Neural progenitor cell (in vitro differentiated cells): ENCODE results near the gene CUEDC2. TPM values are rescaled to one million over a fixed set of nuclear protein-coding genes. Genes with fewer than 3 reads are reported as not detected.

Experiments used
- DNase-seq: peaks from one replicate; pipeline ENCODE4 v3.0.0-alpha.2; 2016; ENCODE audit warnings: low spot score
- H2AFZ ChIP-seq: fragments of 200-600 bp; sonication (generic); replicated peaks from 2 replicates; pipeline ENCODE4 v1.6.1; 2016; ENCODE audit warnings: antibody characterized with exemption
- H3F3A ChIP-seq: fragments of 200-600 bp; sonication (generic); 2 replicates; pipeline ENCODE4 v1.6.1; 2016; ENCODE audit warnings: antibody characterized with exemption, low read depth
- H3K27ac ChIP-seq: fragments of 200-600 bp; sonication (generic); 2 replicates; pipeline ENCODE4 v1.5.1; 2016; ENCODE audit warnings: mild to moderate bottlenecking
- H3K27me3 ChIP-seq: fragments of 200-600 bp; sonication (generic); 2 replicates; pipeline ENCODE4 v1.6.1; 2016; ENCODE audit warnings: mild to moderate bottlenecking, moderate library complexity
- H3K36me3 ChIP-seq: fragments of 200-600 bp; sonication (generic); 2 replicates; pipeline ENCODE4 v1.5.1; 2016
- H3K4me1 ChIP-seq: fragments of 200-600 bp; sonication (generic); 2 replicates; pipeline ENCODE4 v1.6.1; 2016; ENCODE audit warnings: mixed run types
- H3K4me2 ChIP-seq: fragments of 200-600 bp; sonication (generic); 2 replicates; pipeline ENCODE4 v1.6.1; 2016
- H3K4me3 ChIP-seq: fragments of 200-600 bp; sonication (generic); 2 replicates; pipeline ENCODE4 v1.5.1; 2016
- H3K79me2 ChIP-seq: fragments of 200-600 bp; sonication (generic); 2 replicates; pipeline ENCODE4 v1.6.1; 2016; ENCODE audit warnings: low read depth
- H3K9ac ChIP-seq: fragments of 200-600 bp; sonication (generic); 2 replicates; pipeline ENCODE4 v1.6.1; 2016
- H3K9me3 ChIP-seq: fragments of 200-600 bp; sonication (generic); 2 replicates; pipeline ENCODE4 v1.5.1; 2016; ENCODE audit warnings: low read depth
- H4K20me1 ChIP-seq: fragments of 200-600 bp; sonication (generic); 2 replicates; pipeline ENCODE4 v1.6.1; 2016; ENCODE audit warnings: low read depth
- H3K27ac Mint-ChIP-seq: 3 replicates; pipeline ENCODE4 v1.8.0; 2021; ENCODE audit warnings: mixed read lengths
- H3K27me3 Mint-ChIP-seq: 2 replicates; pipeline ENCODE4 v1.8.0; 2022; ENCODE audit warnings: low read depth, mild to moderate bottlenecking, inconsistent platforms, moderate library complexity, mixed read lengths; ENCODE audit not compliant: insufficient read depth
- H3K36me3 Mint-ChIP-seq: 3 replicates; pipeline ENCODE4 v1.8.0; 2021; ENCODE audit warnings: mixed read lengths
- H3K4me1 Mint-ChIP-seq: 3 replicates; pipeline ENCODE4 v1.8.0; 2021; ENCODE audit warnings: mixed read lengths
- H3K4me3 Mint-ChIP-seq: 3 replicates; pipeline ENCODE4 v1.8.0; 2021; ENCODE audit warnings: mild to moderate bottlenecking, moderate library complexity, mixed read lengths
- H3K9me3 Mint-ChIP-seq: 3 replicates; pipeline ENCODE4 v1.8.0; 2020; ENCODE audit warnings: mixed read lengths
- EZH2 ChIP-seq: fragments of 200-600 bp; sonication (generic); IDR thresholded peaks from 2 replicates; pipeline ENCODE4 v1.6.1; 2017; ENCODE audit warnings: antibody characterized with exemption, mild to moderate bottlenecking, moderate library complexity
- EZH2phosphoT487 ChIP-seq: fragments of 200-600 bp; sonication (generic); IDR thresholded peaks from 2 replicates; pipeline ENCODE4 v1.6.1; 2017; ENCODE audit warnings: antibody characterized with exemption
- total RNA-seq: library from RNA; depleted of rRNA; stranded (reverse); fragments of >200 nt; gene quantifications from 2 replicates; pipeline ENCODE4 v1.2.3, GENCODE V29; 2015; ENCODE audit warnings: low replicate concordance
- TF ChIP-seq, protein P1 (sequence below): fragments of 200-600 bp; sonication (generic); IDR thresholded peaks from 2 replicates; pipeline ENCODE4 v1.5.1; 2017; ENCODE audit warnings: antibody characterized with exemption, mild to moderate bottlenecking

CUEDC2 gene
- total RNA-seq, 1 donor from 2014 or later = 64.0 TPM

DNA sequence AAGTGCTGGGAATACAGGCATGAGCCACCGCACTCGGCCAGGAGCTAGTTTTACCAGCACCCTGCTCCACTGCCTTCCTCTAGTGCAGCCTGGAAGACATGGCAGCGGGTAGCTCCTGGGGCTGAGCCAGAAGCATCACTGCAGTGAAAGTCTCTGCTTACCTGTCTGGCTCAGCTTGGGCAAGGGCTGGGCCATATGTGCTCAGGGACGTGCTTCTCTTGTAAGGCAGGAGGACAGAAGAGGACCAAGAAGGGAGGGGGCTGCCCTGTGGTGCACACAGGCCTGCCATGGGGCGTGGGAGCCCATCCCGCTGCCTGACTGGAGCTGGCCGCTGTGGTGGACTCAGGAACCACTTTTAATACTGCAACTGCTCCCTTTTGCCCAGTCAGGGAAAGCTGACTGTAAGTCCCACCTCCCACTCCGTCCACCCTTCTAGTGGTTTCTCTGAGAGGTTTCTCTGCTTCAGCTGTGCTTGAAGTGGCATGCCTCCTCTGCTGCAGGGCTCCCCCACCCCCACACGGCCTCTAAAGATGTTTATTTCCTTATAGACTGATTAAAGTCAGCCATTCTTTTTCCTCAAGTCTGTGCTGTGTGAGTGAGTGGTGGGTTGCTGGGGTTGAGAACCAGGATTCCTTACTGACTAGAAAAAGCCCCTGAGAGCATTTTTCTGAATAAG is 44.2 kb upstream of the CUEDC2 start:
- Histone ChIP-seq H3K9ac (no peak overlapping the region), H4K20me1 (peaks cover 15% of the 10 kb centered on the region), H3K4me1 (no peaks in the 10 kb centered on the region), H3K9me3 (no peaks in the 10 kb centered on the region), H3K4me3 (no peak overlapping the region), H3K4me2 (no peak overlapping the region), H3K27me3 (no peaks in the 10 kb centered on the region), H3K27ac (no peak overlapping the region), H3K79me2 (no peaks in the 10 kb centered on the region), H3K36me3 (no peaks in the 10 kb centered on the region), H2AFZ (no peak overlapping the region), H3F3A (peaks cover 12% of the 10 kb centered on the region)
- DNase-seq = no peak
- Mint-ChIP-seq H3K27ac (no peak overlapping the region), H3K4me1 (no peaks in the 10 kb centered on the region), H3K4me3 (no peak overlapping the region), H3K36me3 (peaks cover 6% of the 10 kb centered on the region), H3K27me3 (peaks cover 3% of the 10 kb centered on the region), H3K9me3 (no peaks in the 10 kb centered on the region)
- TF ChIP-seq, protein P1, sequence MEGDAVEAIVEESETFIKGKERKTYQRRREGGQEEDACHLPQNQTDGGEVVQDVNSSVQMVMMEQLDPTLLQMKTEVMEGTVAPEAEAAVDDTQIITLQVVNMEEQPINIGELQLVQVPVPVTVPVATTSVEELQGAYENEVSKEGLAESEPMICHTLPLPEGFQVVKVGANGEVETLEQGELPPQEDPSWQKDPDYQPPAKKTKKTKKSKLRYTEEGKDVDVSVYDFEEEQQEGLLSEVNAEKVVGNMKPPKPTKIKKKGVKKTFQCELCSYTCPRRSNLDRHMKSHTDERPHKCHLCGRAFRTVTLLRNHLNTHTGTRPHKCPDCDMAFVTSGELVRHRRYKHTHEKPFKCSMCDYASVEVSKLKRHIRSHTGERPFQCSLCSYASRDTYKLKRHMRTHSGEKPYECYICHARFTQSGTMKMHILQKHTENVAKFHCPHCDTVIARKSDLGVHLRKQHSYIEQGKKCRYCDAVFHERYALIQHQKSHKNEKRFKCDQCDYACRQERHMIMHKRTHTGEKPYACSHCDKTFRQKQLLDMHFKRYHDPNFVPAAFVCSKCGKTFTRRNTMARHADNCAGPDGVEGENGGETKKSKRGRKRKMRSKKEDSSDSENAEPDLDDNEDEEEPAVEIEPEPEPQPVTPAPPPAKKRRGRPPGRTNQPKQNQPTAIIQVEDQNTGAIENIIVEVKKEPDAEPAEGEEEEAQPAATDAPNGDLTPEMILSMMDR = no peak
- TF ChIP-seq EZH2phosphoT487 (no peak), EZH2 (no peak)

DNA sequence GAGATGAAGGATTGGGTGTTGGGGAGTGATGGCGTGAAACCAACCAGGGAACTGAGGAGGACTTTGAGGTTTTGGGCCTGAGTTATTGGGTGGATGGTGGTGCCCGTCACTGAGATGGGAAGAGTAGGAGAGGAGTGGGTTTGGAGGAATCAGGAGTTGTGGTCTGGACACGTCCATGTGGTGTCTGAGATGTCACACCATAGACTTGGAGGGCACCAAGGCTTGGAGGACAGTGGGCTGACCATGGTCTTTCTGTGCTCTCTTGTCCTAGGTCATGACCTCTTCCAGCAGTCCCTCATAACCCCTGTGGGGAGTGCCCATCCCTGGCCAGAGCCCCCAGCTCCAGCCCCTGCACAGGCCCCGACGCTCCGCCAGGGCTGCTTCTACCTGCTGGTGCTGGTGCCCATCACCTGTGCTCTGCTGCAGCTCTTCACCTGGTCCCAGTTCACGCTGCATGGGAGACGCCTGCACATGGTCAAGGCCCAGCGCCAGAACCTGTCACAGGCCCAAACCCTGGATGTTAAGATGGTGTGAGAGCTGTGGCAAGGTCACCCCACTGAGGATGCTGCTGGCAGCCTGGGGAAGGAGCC is 43.2 kb upstream of the CUEDC2 start:
- Histone ChIP-seq H4K20me1 (peaks cover 15% of the 10 kb centered on the region), H3K79me2 (no peaks in the 10 kb centered on the region), H3K27ac (no peak overlapping the region), H3K4me1 (no peaks in the 10 kb centered on the region), H3F3A (peaks cover 12% of the 10 kb centered on the region), H3K4me3 (no peak overlapping the region), H3K4me2 (no peak overlapping the region), H3K27me3 (no peaks in the 10 kb centered on the region), H2AFZ (no peak overlapping the region), H3K9me3 (no peaks in the 10 kb centered on the region), H3K9ac (no peak overlapping the region), H3K36me3 (no peaks in the 10 kb centered on the region)
- Mint-ChIP-seq H3K36me3 (peaks cover 5% of the 10 kb centered on the region), H3K4me3 (peak overlapping the region; percentile 29), H3K4me1 (no peaks in the 10 kb centered on the region), H3K9me3 (no peaks in the 10 kb centered on the region), H3K27me3 (peaks cover 4% of the 10 kb centered on the region), H3K27ac (peak overlapping the region; percentile 65)
- no peak for TF ChIP-seq EZH2phosphoT487
- TF ChIP-seq EZH2 = no peak
- TF ChIP-seq, protein P1 = no peak
- no peak for DNase-seq

DNA sequence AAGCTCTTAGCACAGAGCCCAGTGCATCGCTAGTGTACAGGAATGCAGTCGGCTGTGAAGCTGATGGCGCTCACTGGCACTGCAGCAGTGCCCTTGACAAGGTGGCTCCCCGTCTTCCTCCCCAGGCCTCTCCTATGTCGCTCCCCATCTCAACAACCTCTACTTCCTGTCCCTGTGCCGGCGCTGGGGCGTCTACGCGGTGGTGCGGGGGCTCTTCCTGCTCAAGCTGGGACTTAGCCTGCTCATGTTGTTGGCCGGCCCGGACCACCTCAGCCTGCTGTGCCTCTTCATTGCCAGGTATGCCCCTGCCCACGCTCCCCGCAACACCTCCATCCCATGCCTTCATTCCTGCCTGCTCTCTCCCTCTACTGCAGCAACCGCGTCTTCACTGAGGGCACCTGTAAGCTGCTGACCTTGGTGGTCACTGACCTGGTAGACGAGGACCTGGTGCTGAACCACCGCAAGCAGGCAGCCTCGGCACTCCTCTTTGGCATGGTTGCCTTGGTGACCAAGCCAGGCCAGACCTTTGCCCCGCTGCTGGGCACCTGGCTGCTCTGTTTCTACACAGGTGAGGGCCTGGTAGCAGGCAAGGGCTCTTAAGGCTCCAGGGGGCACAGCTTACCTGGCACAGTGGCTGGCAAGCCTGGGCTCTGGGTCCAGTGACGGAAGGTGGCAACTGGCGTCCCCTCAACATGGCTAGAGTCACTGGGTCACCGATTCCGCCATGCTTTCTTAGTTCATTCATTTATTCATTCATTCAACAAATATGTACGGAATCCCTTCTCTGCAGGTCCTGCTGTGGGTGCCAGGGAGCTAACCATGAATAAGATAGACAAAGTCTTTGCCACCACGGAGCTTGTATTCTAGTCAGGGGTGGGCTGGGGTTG is 41.3 kb upstream of the CUEDC2 start:
- peaks cover 4% of the 10 kb centered on the region for H3K27me3 Mint-ChIP-seq
- Histone ChIP-seq H3K27me3 (no peaks in the 10 kb centered on the region), H3K27ac (no peak overlapping the region), H4K20me1 (peaks cover 4% of the 10 kb centered on the region), H3K9me3 (no peaks in the 10 kb centered on the region), H3K36me3 (no peaks in the 10 kb centered on the region), H3K4me1 (no peaks in the 10 kb centered on the region), H2AFZ (no peak overlapping the region), H3K79me2 (no peaks in the 10 kb centered on the region), H3K9ac (no peak overlapping the region), H3F3A (peaks cover under 1% of the 10 kb centered on the region), H3K4me3 (no peak overlapping the region), H3K4me2 (no peak overlapping the region)
- H3K27ac Mint-ChIP-seq = no peak overlapping the region
- H3K36me3 Mint-ChIP-seq = peaks cover 3% of the 10 kb centered on the region
- TF ChIP-seq, protein P1 = no peak
- no peak for TF ChIP-seq EZH2
- TF ChIP-seq EZH2phosphoT487 = no peak
- H3K9me3 Mint-ChIP-seq = no peaks in the 10 kb centered on the region
- no peak for DNase-seq
- no peak overlapping the region for H3K4me3 Mint-ChIP-seq
- H3K4me1 Mint-ChIP-seq = no peaks in the 10 kb centered on the region
